Epithelial cell of prostate (primary cell): ENCODE data around the gene TRPM1.

ENCODE experiments used
- DNase-seq: peaks from one replicate; pipeline ENCODE4 v3.0.0-alpha.2; 2011; ENCODE audit warnings: low read depth, low spot score
- H3K27ac ChIP-seq: fragments of 450-650 bp; 2 replicates; pipeline ENCODE4 v1.5.1; 2017; ENCODE audit warnings: mild to moderate bottlenecking

TRPM1 gene

GRCh38 chr15:31058236-31058962 lies 43.1 kb downstream of the TRPM1 start:
- DNase-seq: no peak
- H3K27ac ChIP-seq: no peak overlapping the region

- DNase-seq: no peak
- no peak overlapping the region for H3K27ac ChIP-seq
Observed at GRCh38 chr15:31051496-31052080, 49.9 kb downstream of the TRPM1 start.

GRCh38 chr15:31050953-31051352 lies 50.6 kb downstream of the TRPM1 start:
- H3K27ac ChIP-seq: no peak overlapping the region
- DNase-seq: no peak

- H3K27ac ChIP-seq: no peak overlapping the region
- DNase-seq: no peak
Observed at GRCh38 chr15:31049682-31050615, 51.6 kb downstream of the TRPM1 start.

- no peak overlapping the region for H3K27ac ChIP-seq
- DNase-seq: no peak
Observed at GRCh38 chr15:31049111-31049510, 52.4 kb downstream of the TRPM1 start.

GRCh38 chr15:31047437-31047836 lies 54.1 kb downstream of the TRPM1 start:
- no peak for DNase-seq
- H3K27ac ChIP-seq: no peak overlapping the region

- H3K27ac ChIP-seq: no peak overlapping the region
- no peak for DNase-seq
Observed at GRCh38 chr15:31046759-31047359, 54.7 kb downstream of the TRPM1 start.

GRCh38 chr15:31045606-31046005 lies 55.9 kb downstream of the TRPM1 start:
- no peak for DNase-seq
- H3K27ac ChIP-seq: no peak overlapping the region

- DNase-seq: no peak
- H3K27ac ChIP-seq: no peak overlapping the region
Observed at GRCh38 chr15:31042751-31043150, 58.8 kb downstream of the TRPM1 start.

GRCh38 chr15:31041610-31042009 lies 59.9 kb downstream of the TRPM1 start:
- DNase-seq: no peak
- no peak overlapping the region for H3K27ac ChIP-seq

GRCh38 chr15:31040611-31041010 lies 60.9 kb downstream of the TRPM1 start:
- H3K27ac ChIP-seq: no peak overlapping the region
- no peak for DNase-seq

- no peak overlapping the region for H3K27ac ChIP-seq
- no peak for DNase-seq
Observed at GRCh38 chr15:31039961-31040360, 61.6 kb downstream of the TRPM1 start.

GRCh38 chr15:31037731-31038477 lies 63.6 kb downstream of the TRPM1 start:
- no peak overlapping the region for H3K27ac ChIP-seq
- no peak for DNase-seq

GRCh38 chr15:31036783-31037182 lies 64.7 kb downstream of the TRPM1 start:
- no peak for DNase-seq
- no peak overlapping the region for H3K27ac ChIP-seq

GRCh38 chr15:31035610-31036009 lies 65.9 kb downstream of the TRPM1 start:
- DNase-seq: no peak
- H3K27ac ChIP-seq: no peak overlapping the region

- DNase-seq: no peak
- no peak overlapping the region for H3K27ac ChIP-seq
Observed at GRCh38 chr15:31034152-31034551, 67.4 kb downstream of the TRPM1 start.

GRCh38 chr15:31032961-31033371 lies 68.6 kb downstream of the TRPM1 start:
- DNase-seq: no peak
- no peak overlapping the region for H3K27ac ChIP-seq

GRCh38 chr15:31031471-31032067 lies 70.0 kb downstream of the TRPM1 start:
- DNase-seq: no peak
- H3K27ac ChIP-seq: no peak overlapping the region

GRCh38 chr15:31027910-31028578 lies 73.5 kb downstream of the TRPM1 start:
- no peak overlapping the region for H3K27ac ChIP-seq
- DNase-seq: no peak
